Lung (tissue), 12 donors: Measurements from ENCODE around the gene HK1. TPM values are rescaled to one million over a fixed set of nuclear protein-coding genes. Genes with fewer than 3 reads are reported as not detected.
A peak's percentile ranks its signal among the peaks of the same experiment; 100 is the strongest.

Experiments
- ATAC-seq: fragments of 200-7000 bp; cut with Tn5 transposase; one replicate; pipeline ENCODE4 v1.9.1; 2020; ENCODE audit warnings: moderate number of reproducible peaks; ENCODE audit not compliant: insufficient read depth, low FRiP score
- DNase-seq, 3 donors: peaks; one replicate each; pipeline ENCODE4 v3.0.0-alpha.2; 2013 to 2017
- H3K27ac ChIP-seq, 2 donors: one replicate each; pipeline ENCODE4 v1.5.1; 2013; ENCODE audit warnings: mild to moderate bottlenecking in 2 of 2, moderate library complexity in 2 of 2, control low read depth in 1 of 2, inconsistent platforms in 1 of 2, low read depth in 1 of 2, low read length in 1 of 2
- H3K27me3 ChIP-seq, 3 donors: one replicate each; pipeline ENCODE4 v1.5.1; 2013; ENCODE audit warnings: low read length in 2 of 3; ENCODE audit not compliant: control insufficient read depth in 3 of 3, insufficient read depth in 3 of 3
- H3K36me3 ChIP-seq, 4 donors: one replicate each; pipeline ENCODE4 v1.5.1; 2013; ENCODE audit warnings: low read length in 4 of 4, mild to moderate bottlenecking in 1 of 4, moderate library complexity in 1 of 4; ENCODE audit not compliant: control insufficient read depth in 4 of 4, insufficient read depth in 4 of 4
- H3K4me1 ChIP-seq, 5 donors: one replicate each; pipeline ENCODE4 v1.5.1; 2013; ENCODE audit warnings: low read length in 5 of 5, mild to moderate bottlenecking in 2 of 5, moderate library complexity in 1 of 5; ENCODE audit not compliant: control insufficient read depth in 5 of 5, insufficient read depth in 5 of 5
- H3K4me3 ChIP-seq: one replicate; pipeline ENCODE4 v1.5.1; 2013; ENCODE audit warnings: mild to moderate bottlenecking, control low read depth, moderate library complexity
- H3K9ac ChIP-seq, 2 donors: one replicate each; pipeline ENCODE4 v1.5.1; 2013; ENCODE audit warnings: low read length in 2 of 2, control low read depth in 1 of 2; ENCODE audit not compliant: insufficient read depth in 1 of 2
- H3K9me3 ChIP-seq, 4 donors: one replicate each; pipeline ENCODE4 v1.5.1; 2013; ENCODE audit warnings: low read length in 3 of 4, mild to moderate bottlenecking in 1 of 4, moderate library complexity in 1 of 4; ENCODE audit not compliant: control insufficient read depth in 4 of 4, insufficient read depth in 3 of 4
- CTCF ChIP-seq: IDR thresholded peaks from 2 replicates; pipeline ENCODE4 v1.5.1; 2012; ENCODE audit warnings: mild to moderate bottlenecking; ENCODE audit errors: control extremely low read depth, extremely low read depth
- WGBS, 2 donors: extraction: QIAGEN DNeasy Blood & Tissue Kit; methylation state at CpG; one replicate each; pipeline ENCODE4 v1.1.7; 2013; 5-methylcytosine and 5-hydroxymethylcytosine counted together
- polyA plus RNA-seq, 2 donors: library from polyadenylated mRNA; stranded (reverse); fragments of 200-250 nt; gene quantifications; one replicate each; pipeline ENCODE4 v1.2.1, GENCODE V29; 2013
- total RNA-seq, 2 donors: library from RNA; depleted of rRNA in 1 of 2; stranded (reverse); fragments of >200 nt in 1 of 2; gene quantifications; one replicate each; pipeline ENCODE4 v1.2.1, GENCODE V29; 2014 to 2021
- donor health status: control.
- donor health status: control.
- donor health status: Bipolar disorder and iron deficiency.
- donor health status: healthy.
- donor health status: DM: yes; HTN: yes; CAD: no.

HK1 gene
- total and polyA plus RNA-seq, 4 donors, result 33.6 to 120 (median 78.0) TPM

GRCh38 chr10:69376662-69377061, 98.4 kb downstream of the HK1 start:
- ATAC-seq, result no peak

GRCh38 chr10:69377191-69377590, 98.9 kb downstream of the HK1 start:
- WGBS, 2 donors, result 61 to 73% methylated on average over 6 of the region's 6 CpGs

More at GRCh38 chr10:69376662-69377061, 98.4 kb downstream of the HK1 start:
- peak overlapping the region in 1 of 2 donors; percentile 14 for H3K27ac ChIP-seq
- 88 to 91% methylated on average over 11 of the region's 11 CpGs for WGBS, 2 donors
- no peaks in the 10 kb centered on the region for H3K27me3 ChIP-seq
- peaks cover 3 to 36% (median 18%) of the 10 kb centered on the region in 5 donors for H3K4me1 ChIP-seq
- DNase-seq, result no peak
- H3K4me3 ChIP-seq, result no peak overlapping the region
- no peak for TF ChIP-seq CTCF
- peaks cover 0 to 2% (median 0%) of the 10 kb centered on the region in 4 donors for H3K9me3 ChIP-seq
- no peak overlapping the region for H3K9ac ChIP-seq
- peaks cover 7 to 46% (median 15%) of the 10 kb centered on the region in 4 donors for H3K36me3 ChIP-seq

GRCh38 chr10:69377933-69378332, 99.6 kb downstream of the HK1 start:
- peaks cover 3 to 36% (median 18%) of the 10 kb centered on the region in 5 donors for H3K4me1 ChIP-seq
- H3K27me3 ChIP-seq, result no peaks in the 10 kb centered on the region
- H3K36me3 ChIP-seq, result peaks cover 7 to 51% (median 15%) of the 10 kb centered on the region in 4 donors
- DNase-seq (peak; percentile 85 to 95 (median 95)), ATAC-seq (no peak)
- H3K27ac ChIP-seq, result peak overlapping the region in 1 of 2 donors; percentile 66
- WGBS, 2 donors, result 48 to 69% methylated on average over 3 of the region's 3 CpGs
- no peak overlapping the region for H3K4me3 ChIP-seq
- H3K9ac ChIP-seq, result peak overlapping the region in 1 of 2 donors; percentile 50
- H3K9me3 ChIP-seq, result peaks cover 0 to 2% (median 0%) of the 10 kb centered on the region in 4 donors
- no peak for TF ChIP-seq CTCF

More at GRCh38 chr10:69377191-69377590, 98.9 kb downstream of the HK1 start:
- Histone ChIP-seq H3K4me3 (no peak overlapping the region), H3K4me1 (peaks cover 3 to 36% (median 18%) of the 10 kb centered on the region in 5 donors), H3K27ac (peak overlapping the region in 1 of 2 donors; percentile 14), H3K27me3 (no peaks in the 10 kb centered on the region), H3K9ac (no peak overlapping the region), H3K36me3 (peaks cover 7 to 47% (median 15%) of the 10 kb centered on the region in 4 donors), H3K9me3 (peaks cover 0 to 2% (median 0%) of the 10 kb centered on the region in 4 donors)
- no peak for TF ChIP-seq CTCF
- ATAC-seq (no peak), DNase-seq (peak in 2 of 3 donors; percentile 24 to 42)
